ENCODE data around the gene SPOCK2. TPM values are rescaled to one million over a fixed set of nuclear protein-coding genes. Genes with fewer than 3 reads are reported as not detected.

The SPOCK2 gene
- total RNA-seq, 1 donor from 2014 or later = 48.8 TPM

DNA sequence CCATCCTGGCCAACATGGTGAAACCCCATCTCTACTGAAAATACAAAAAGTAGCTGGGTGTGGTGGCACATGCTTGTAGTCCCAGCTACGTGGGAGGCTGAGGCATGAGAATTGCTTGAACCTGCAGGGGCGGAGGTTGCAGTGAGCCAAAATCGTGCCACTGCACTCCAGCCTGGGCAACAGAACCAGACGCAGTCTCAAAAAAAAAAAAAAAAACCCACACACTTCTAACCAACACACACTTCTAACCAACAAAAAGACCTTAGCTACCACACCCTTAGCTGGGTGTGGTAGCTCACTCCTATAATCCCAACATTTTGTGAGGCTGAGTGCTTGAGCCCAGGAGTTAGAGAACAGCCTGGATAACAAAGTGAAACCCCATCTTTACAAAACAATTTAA, 33.9 kb upstream of the SPOCK2 start:
- Histone ChIP-seq H3K4me3 (ENCODE audit: low read depth, low read length) (no peak overlapping the region), H3K27me3 (ENCODE audit: control insufficient read depth, insufficient read depth, low read length) (no peaks in the 10 kb centered on the region), H3K36me3 (ENCODE audit: control insufficient read depth, insufficient read depth, low read length) (no peaks in the 10 kb centered on the region)
- TF ChIP-seq, protein P1, sequence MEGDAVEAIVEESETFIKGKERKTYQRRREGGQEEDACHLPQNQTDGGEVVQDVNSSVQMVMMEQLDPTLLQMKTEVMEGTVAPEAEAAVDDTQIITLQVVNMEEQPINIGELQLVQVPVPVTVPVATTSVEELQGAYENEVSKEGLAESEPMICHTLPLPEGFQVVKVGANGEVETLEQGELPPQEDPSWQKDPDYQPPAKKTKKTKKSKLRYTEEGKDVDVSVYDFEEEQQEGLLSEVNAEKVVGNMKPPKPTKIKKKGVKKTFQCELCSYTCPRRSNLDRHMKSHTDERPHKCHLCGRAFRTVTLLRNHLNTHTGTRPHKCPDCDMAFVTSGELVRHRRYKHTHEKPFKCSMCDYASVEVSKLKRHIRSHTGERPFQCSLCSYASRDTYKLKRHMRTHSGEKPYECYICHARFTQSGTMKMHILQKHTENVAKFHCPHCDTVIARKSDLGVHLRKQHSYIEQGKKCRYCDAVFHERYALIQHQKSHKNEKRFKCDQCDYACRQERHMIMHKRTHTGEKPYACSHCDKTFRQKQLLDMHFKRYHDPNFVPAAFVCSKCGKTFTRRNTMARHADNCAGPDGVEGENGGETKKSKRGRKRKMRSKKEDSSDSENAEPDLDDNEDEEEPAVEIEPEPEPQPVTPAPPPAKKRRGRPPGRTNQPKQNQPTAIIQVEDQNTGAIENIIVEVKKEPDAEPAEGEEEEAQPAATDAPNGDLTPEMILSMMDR (IDR thresholded peaks at IDR 0.05; ENCODE audit: insufficient read depth, low read length, poor library complexity, severe bottlenecking) = no peak
- no peak for DNase-seq (ENCODE audit: low read depth)

DNA sequence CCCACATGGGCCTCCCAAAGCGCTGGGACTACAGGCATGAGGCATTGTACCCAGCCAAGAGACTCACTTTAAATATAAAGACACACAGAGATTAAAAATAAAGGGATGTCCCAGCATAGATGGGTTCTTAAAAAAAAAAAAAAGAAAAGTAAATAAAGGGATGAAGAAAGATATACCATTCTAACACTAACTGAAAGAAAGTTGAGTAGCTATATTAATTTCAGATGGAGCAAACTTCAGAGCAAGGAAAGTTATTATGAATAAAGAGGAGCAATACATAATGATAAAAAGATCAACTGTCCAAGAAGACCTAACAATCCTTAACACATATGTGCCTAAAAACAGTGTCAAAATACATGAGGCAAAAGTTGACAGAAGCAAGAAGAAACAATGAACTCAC, 33.0 kb upstream of the SPOCK2 start:
- TF ChIP-seq, protein P1 (IDR thresholded peaks at IDR 0.05; ENCODE audit: insufficient read depth, low read length, poor library complexity, severe bottlenecking) = no peak
- no peak for DNase-seq (ENCODE audit: low read depth)
- no peaks in the 10 kb centered on the region for H3K36me3 ChIP-seq (ENCODE audit: control insufficient read depth, insufficient read depth, low read length)
- H3K27me3 ChIP-seq (ENCODE audit: control insufficient read depth, insufficient read depth, low read length) = no peaks in the 10 kb centered on the region
- no peak overlapping the region for H3K4me3 ChIP-seq (ENCODE audit: low read depth, low read length)

DNA sequence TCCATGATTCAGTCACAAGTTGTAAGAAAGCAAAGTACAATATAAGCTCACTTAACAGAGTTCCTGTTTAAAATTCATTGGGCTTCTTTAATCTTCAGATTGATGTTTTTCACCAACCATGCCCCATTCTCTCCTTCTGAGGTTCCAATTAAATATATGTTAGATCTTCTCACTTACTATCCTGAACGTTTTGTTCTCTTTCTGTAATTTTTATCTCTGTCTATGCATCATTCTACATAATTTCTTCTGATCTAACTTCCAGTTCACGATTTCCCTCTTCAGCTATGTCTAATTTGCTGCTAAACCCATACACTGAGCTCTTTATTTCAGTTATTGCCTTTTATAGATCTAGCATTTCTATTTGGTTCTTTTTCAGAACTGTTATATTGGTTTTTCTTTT, 28.0 kb upstream of the SPOCK2 start:
- no peaks in the 10 kb centered on the region for H3K27me3 ChIP-seq (ENCODE audit: control insufficient read depth, insufficient read depth, low read length)
- TF ChIP-seq, protein P1 (IDR thresholded peaks at IDR 0.05; ENCODE audit: insufficient read depth, low read length, poor library complexity, severe bottlenecking) = no peak

DNA sequence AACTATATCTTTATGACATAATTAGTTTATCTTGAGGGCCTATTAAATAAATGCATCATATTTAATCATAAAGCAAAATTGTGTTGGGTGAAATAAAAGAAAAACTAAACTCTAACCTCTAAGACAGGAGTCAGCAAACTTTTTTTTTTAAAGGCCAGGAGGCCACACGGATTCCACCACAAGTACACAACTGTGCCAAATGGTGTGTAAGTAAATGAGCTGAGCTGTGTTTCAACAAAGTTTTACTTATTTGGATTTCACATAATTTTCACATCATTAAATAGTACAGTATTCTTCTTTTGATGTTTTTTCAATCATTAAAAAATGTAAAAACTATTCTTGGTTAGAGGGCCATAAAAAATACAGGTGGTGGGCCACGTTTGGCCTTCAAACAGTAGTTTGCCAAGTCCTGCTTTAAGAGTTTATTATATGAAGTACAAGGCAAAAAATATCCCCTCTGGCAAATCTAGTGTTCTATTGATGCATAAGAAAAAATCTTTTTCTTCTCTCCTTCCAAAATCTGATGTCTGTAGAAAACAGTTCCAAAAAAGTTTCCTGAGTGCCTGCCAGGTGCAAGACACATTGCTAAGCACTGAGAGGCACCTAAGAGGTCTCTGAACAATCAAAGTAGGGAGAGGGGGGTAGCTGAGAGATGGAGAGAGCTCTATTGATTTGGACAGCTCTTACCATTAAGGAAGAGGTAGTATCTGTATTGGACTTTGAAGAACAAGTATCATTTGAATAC, 26.5 kb upstream of the SPOCK2 start:
- DNase-seq (ENCODE audit: low read depth) = no peak
- Histone ChIP-seq H3K4me3 (ENCODE audit: low read depth, low read length) (no peak overlapping the region), H3K27me3 (ENCODE audit: control insufficient read depth, insufficient read depth, low read length) (no peaks in the 10 kb centered on the region), H3K36me3 (ENCODE audit: control insufficient read depth, insufficient read depth, low read length) (no peaks in the 10 kb centered on the region)
- TF ChIP-seq, protein P1 (IDR thresholded peaks at IDR 0.05; ENCODE audit: insufficient read depth, low read length, poor library complexity, severe bottlenecking) = no peak

More for the DNA sequence above, 28.0 kb upstream of the SPOCK2 start:
- H3K36me3 ChIP-seq (ENCODE audit: control insufficient read depth, insufficient read depth, low read length) = no peaks in the 10 kb centered on the region
- DNase-seq (ENCODE audit: low read depth) = no peak
- no peak overlapping the region for H3K4me3 ChIP-seq (ENCODE audit: low read depth, low read length)

DNA sequence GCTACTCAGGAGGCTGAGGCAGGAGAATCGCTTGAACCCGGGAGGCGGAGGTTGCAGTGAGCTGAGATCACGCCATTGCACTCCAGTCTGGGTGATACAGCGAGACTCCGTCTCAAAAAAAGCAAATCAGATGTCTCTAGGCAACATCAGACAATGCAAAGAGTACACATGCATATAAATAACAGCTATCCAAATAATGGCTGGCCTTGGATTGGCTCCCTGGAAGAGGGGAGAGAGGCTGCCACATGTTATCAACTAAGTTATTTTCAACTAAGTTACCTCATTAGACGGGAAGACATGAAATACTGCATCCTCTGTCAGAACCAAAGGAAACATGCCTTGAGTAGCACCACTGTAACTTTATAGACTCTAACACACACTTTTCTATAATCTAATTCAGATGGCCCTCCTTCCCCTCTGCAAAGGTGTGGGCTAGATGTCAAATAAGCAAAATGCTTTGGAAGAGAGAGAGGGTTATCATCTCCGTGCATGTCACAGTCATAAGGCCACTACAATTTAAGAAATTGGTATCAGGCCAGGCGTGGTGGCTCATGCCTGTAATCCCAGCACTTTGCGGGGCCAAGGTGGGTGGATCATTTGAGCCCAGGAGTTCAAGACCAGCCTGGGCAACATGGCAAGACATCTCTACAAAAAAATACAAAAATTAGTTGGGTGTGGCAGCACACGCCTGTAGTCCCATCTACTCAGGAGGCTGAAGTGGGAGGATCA, 22.5 kb upstream of the SPOCK2 start:
- Histone ChIP-seq H3K4me3 (ENCODE audit: low read depth, low read length) (no peak overlapping the region), H3K36me3 (ENCODE audit: control insufficient read depth, insufficient read depth, low read length) (no peaks in the 10 kb centered on the region), H3K27me3 (ENCODE audit: control insufficient read depth, insufficient read depth, low read length) (no peaks in the 10 kb centered on the region)
- TF ChIP-seq, protein P1 (IDR thresholded peaks at IDR 0.05; ENCODE audit: insufficient read depth, low read length, poor library complexity, severe bottlenecking) = no peak
- no peak for DNase-seq (ENCODE audit: low read depth)

Measured in kidney epithelial cell (primary cell).